ENCODE data around the gene PRAMEF27. TPM values are rescaled to one million over a fixed set of nuclear protein-coding genes. Genes with fewer than 3 reads are reported as not detected.

The PRAMEF27 gene
- total RNA-seq, 2 donors from 2014 or later = not detected

Other genes with a start within 250 kb of the PRAMEF27 start
- not detected for gene PRAMEF11, start 225.2 kb downstream of the PRAMEF27 start, total RNA-seq
- not detected for gene HNRNPCL1, start 207.9 kb downstream of the PRAMEF27 start, total RNA-seq
- gene PRAMEF2, start 199.5 kb downstream of the PRAMEF27 start, total RNA-seq = not detected
- gene PRAMEF4, start 170.4 kb downstream of the PRAMEF27 start, total RNA-seq = not detected
- gene PRAMEF10, start 158.3 kb downstream of the PRAMEF27 start, total RNA-seq = not detected
- not detected for gene PRAMEF7, start 140.0 kb downstream of the PRAMEF27 start, total RNA-seq
- not detected for gene PRAMEF6, start 109.0 kb downstream of the PRAMEF27 start, total RNA-seq
- gene HNRNPCL3, start 4.2 kb upstream of the PRAMEF27 start, total RNA-seq = not detected
- gene PRAMEF25, start 14.2 kb upstream of the PRAMEF27 start, total RNA-seq = not detected
- not detected for gene HNRNPCL2, start 60.3 kb upstream of the PRAMEF27 start, total RNA-seq
- not detected for gene PRAMEF26, start 99.4 kb upstream of the PRAMEF27 start, total RNA-seq
- not detected for gene HNRNPCL4, start 109.1 kb upstream of the PRAMEF27 start, total RNA-seq
- gene PRAMEF9, start 115.3 kb upstream of the PRAMEF27 start, total RNA-seq = not detected
- gene PRAMEF13, start 144.8 kb upstream of the PRAMEF27 start, total RNA-seq = not detected
- not detected for gene PRAMEF18, start 169.6 kb upstream of the PRAMEF27 start, total RNA-seq
- gene PRAMEF5, start 197.6 kb upstream of the PRAMEF27 start, total RNA-seq = not detected
- not detected for gene PRAMEF8, start 228.6 kb upstream of the PRAMEF27 start, total RNA-seq
- gene PRAMEF33, start 247.0 kb upstream of the PRAMEF27 start, total RNA-seq = not detected